Transverse colon (tissue), 4 donors: ENCODE data around the gene SERPINB12. TPM values are rescaled to one million over a fixed set of nuclear protein-coding genes. Genes with fewer than 3 reads are reported as not detected.

ENCODE experiments used
- DNase-seq: peaks from one replicate; pipeline ENCODE4 v3.0.0-alpha.2; 2019
- H3K27ac ChIP-seq, 4 donors: fragments of 200-600 bp; sonication (generic); 2 replicates each; pipeline ENCODE4 v1.5.1; 2016 to 2018; ENCODE audit warnings: inconsistent platforms in 4 of 4
- H3K27me3 ChIP-seq: fragments of 200-600 bp; sonication (generic); 2 replicates; pipeline ENCODE4 v1.5.1; 2017; ENCODE audit warnings: inconsistent platforms
- H3K36me3 ChIP-seq, 4 donors: fragments of 200-600 bp; sonication (generic); 2 replicates each; pipeline ENCODE4 v1.5.1; 2017 to 2019; ENCODE audit warnings: inconsistent platforms in 4 of 4
- H3K4me1 ChIP-seq, 4 donors: fragments of 200-600 bp; sonication (generic); 2 replicates each; pipeline ENCODE4 v1.5.1; 2017 to 2020; ENCODE audit warnings: inconsistent platforms in 4 of 4
- H3K4me3 ChIP-seq, 4 donors: fragments of 200-600 bp; sonication (generic); 1 replicate in 1 of 4; 2 replicates in 3 of 4; pipeline versions ENCODE4 v1.5.1 to v1.6.1; 2017 to 2019; ENCODE audit warnings: inconsistent platforms in 4 of 4
- H3K9me3 ChIP-seq, 2 donors: fragments of 200-600 bp; sonication (generic); 2 replicates each; pipeline ENCODE4 v1.5.1; 2017 to 2019; ENCODE audit warnings: inconsistent platforms in 2 of 2
- CTCF ChIP-seq, 5 experiments: fragments of 200-600 bp in 3 of 5; fragments of 450-650 bp in 2 of 5; sonication (generic) in 3 of 5; IDR thresholded peaks; 1 replicate in 2 of 5; 2 replicates in 3 of 5; pipeline ENCODE4 v1.5.1; 2016 to 2017; ENCODE audit warnings: antibody characterized with exemption in 5 of 5, inconsistent platforms in 3 of 5, mild to moderate bottlenecking in 2 of 5, moderate library complexity in 1 of 5
- EP300 ChIP-seq: sonication (generic); formaldehyde crosslinking; IDR thresholded peaks from one replicate; pipeline ENCODE4 v1.6.1; 2017; ENCODE audit warnings: antibody characterized with exemption, low read depth
- POLR2A ChIP-seq: fragments of 450-650 bp; IDR thresholded peaks from one replicate; pipeline ENCODE4 v1.6.1; 2016; ENCODE audit warnings: antibody characterized with exemption, mild to moderate bottlenecking, moderate library complexity
- POLR2AphosphoS5 ChIP-seq, 3 donors: sonication (generic); formaldehyde crosslinking; IDR thresholded peaks; one replicate each; pipeline ENCODE4 v1.6.1; 2016; ENCODE audit warnings: antibody characterized with exemption in 3 of 3
- WGBS, 2 donors: methylation state at CpG; one replicate each; pipeline ENCODE4 v1.1.5; 2018; ENCODE audit warnings: low coverage in 1 of 2; 5-methylcytosine and 5-hydroxymethylcytosine counted together
- in situ Hi-C, 4 donors: fragments of 200-750 bp; cut with MboI; loops; one replicate each; pipeline versions ENCODE4 v1.15.0 to v1.15.1; 2017; ENCODE audit warnings: low sequenced_read_pairs in 3 of 4, low pct_ligation_motif_present in 1 of 4, low pct_unique_long_range_greater_than_20kb in 1 of 4
- intact Hi-C: fragments of 100-400 bp; cut with DNase I; formaldehyde crosslinking; loops from one replicate; pipeline ENCODE4 v1.15.1; 2023; ENCODE audit warnings: low total_unique reads
- total RNA-seq, 4 donors: library from RNA; depleted of rRNA; stranded (reverse); fragments of >200 nt; gene quantifications; one replicate each; pipeline ENCODE4 v1.1.0, GENCODE V29; 2016

SERPINB12 gene
- total RNA-seq, 4 donors from 2014 or later = not detected

GRCh38 chr18:63606526-63606925 lies 64.4 kb downstream of the SERPINB12 start:
- 71 to 83% methylated on average over 1 to 3 of the region's 3 CpGs for WGBS, 2 donors
- H3K27ac ChIP-seq = no peak overlapping the region
- in situ Hi-C loops (no loop called here), intact Hi-C loops (no loop called here)
- no peaks in the 10 kb centered on the region for H3K9me3 ChIP-seq
- TF ChIP-seq EP300 = no peak
- no peak for TF ChIP-seq POLR2AphosphoS5 (IDR thresholded peaks at IDR 0.05)
- TF ChIP-seq POLR2A = no peak
- no peak for TF ChIP-seq CTCF (IDR thresholded peaks at IDR 0.05)
- no peak for DNase-seq
- no peak overlapping the region for H3K4me3 ChIP-seq
- no peaks in the 10 kb centered on the region for H3K36me3 ChIP-seq
- H3K4me1 ChIP-seq = no peaks in the 10 kb centered on the region
- H3K27me3 ChIP-seq = no peaks in the 10 kb centered on the region

DNA sequence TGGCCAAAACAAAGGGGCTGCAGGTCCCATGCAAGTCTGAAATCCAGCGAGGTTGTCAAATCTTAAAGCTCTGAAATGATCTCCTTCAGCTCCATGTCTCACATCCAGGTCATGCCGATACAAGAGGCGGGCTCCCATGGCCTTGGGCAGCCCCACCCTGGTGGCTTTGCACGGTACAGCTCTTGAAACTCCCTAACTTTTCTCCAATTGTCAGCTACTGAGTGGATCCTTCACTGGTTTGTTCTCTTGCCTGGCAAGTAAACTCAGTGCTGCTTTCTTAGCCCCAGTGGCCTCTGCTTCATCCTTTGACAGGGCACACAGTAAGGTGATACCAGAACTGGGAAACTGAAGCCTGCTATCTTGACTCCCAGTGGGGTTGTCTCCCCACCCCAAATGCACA lies 71.3 kb downstream of the SERPINB12 start:
- WGBS, 2 donors = 79 to 100% methylated on average over 1 to 4 of the region's 4 CpGs
- intact Hi-C loops = no loop called here

GRCh38 chr18:63617049-63617914 lies 75.1 kb downstream of the SERPINB12 start:
- H3K36me3 ChIP-seq = no peaks in the 10 kb centered on the region
- no peak overlapping the region for H3K4me3 ChIP-seq
- DNase-seq = no peak
- H3K27me3 ChIP-seq = no peaks in the 10 kb centered on the region
- peaks cover 0 to 7% of the 10 kb centered on the region in 2 donors for H3K9me3 ChIP-seq
- in situ Hi-C loops (no loop called here), intact Hi-C loops (no loop called here)
- H3K4me1 ChIP-seq = peaks cover 0 to 4% (median 0%) of the 10 kb centered on the region in 4 donors
- TF ChIP-seq POLR2A (no peak), CTCF (IDR thresholded peaks at IDR 0.05) (no peak), POLR2AphosphoS5 (IDR thresholded peaks at IDR 0.05) (peak in 2 of 3 donors; percentile 22 to 47), EP300 (no peak)
- 12 to 17% methylated on average over 3 of the region's 3 CpGs for WGBS, 2 donors
- H3K27ac ChIP-seq = peak overlapping the region in 1 of 4 donors; percentile 5

More for the DNA sequence above, 71.3 kb downstream of the SERPINB12 start:
- Histone ChIP-seq H3K4me1 (peaks cover 0 to 4% (median 0%) of the 10 kb centered on the region in 4 donors), H3K27ac (no peak overlapping the region), H3K27me3 (no peaks in the 10 kb centered on the region), H3K36me3 (no peaks in the 10 kb centered on the region), H3K4me3 (no peak overlapping the region), H3K9me3 (no peaks in the 10 kb centered on the region)
- no peak for TF ChIP-seq POLR2A
- TF ChIP-seq EP300 = no peak
- no peak for TF ChIP-seq POLR2AphosphoS5 (IDR thresholded peaks at IDR 0.05)
- TF ChIP-seq CTCF (IDR thresholded peaks at IDR 0.05) = no peak
- in situ Hi-C loops = no loop called here
- no peak for DNase-seq

DNA sequence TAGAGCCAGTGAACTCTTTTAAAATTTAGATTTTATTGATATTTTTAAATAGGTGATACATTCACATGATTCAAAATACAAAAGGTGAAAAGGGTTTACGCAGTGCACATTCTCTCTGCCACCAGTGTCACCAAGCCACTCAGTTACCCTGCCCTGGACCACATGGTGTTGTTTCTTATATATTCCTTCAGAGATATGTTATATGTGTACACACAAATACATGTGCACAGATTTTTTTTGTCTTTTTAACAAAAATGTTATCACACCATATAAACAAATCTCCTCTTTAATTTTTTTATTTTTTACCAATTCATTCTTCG lies 75.7 kb downstream of the SERPINB12 start:
- peaks cover 0 to 7% of the 10 kb centered on the region in 2 donors for H3K9me3 ChIP-seq
- TF ChIP-seq EP300 = no peak
- TF ChIP-seq POLR2A = no peak
- no peak for TF ChIP-seq POLR2AphosphoS5 (IDR thresholded peaks at IDR 0.05)
- TF ChIP-seq CTCF (IDR thresholded peaks at IDR 0.05) = no peak
- H3K27me3 ChIP-seq = no peaks in the 10 kb centered on the region
- in situ Hi-C loops = no loop called here
- H3K36me3 ChIP-seq = no peaks in the 10 kb centered on the region
- peaks cover 0 to 4% (median 0%) of the 10 kb centered on the region in 4 donors for H3K4me1 ChIP-seq
- H3K4me3 ChIP-seq = no peak overlapping the region
- no peak for DNase-seq
- no peak overlapping the region for H3K27ac ChIP-seq
- intact Hi-C loops = no loop called here
- WGBS, 2 donors = 63 to 72% methylated on average over 2 of the region's 2 CpGs

Other genes with a start within 250 kb of the SERPINB12 start
- 10 to 100 TPM; 14.3 to 34.8 (median 23.5) TPM for gene BCL2, start 222.6 kb upstream of the SERPINB12 start, total RNA-seq
- 10 to 100 TPM; 13.1 to 37.2 (median 28.3) TPM for gene KDSR, start 175.2 kb upstream of the SERPINB12 start, total RNA-seq
- 100 to 1,000 TPM in 1 of 4 donors, 10 to 100 TPM in 3; 40.4 to 122 (median 63.3) TPM for gene VPS4B, start 119.9 kb upstream of the SERPINB12 start, total RNA-seq
- 1 to 10 TPM in 3 of 4 donors, under 1 TPM in 1; 0.79 to 3.6 (median 1.2) TPM for gene SERPINB5, start 65.4 kb upstream of the SERPINB12 start, total RNA-seq
- gene SERPINB13, start 45.0 kb downstream of the SERPINB12 start, total RNA-seq = 1 to 10 TPM in 1 of 4 donors, not detected in 3; 1.4 TPM
- gene SERPINB4, start 101.9 kb downstream of the SERPINB12 start, total RNA-seq = not detected
- gene SERPINB3, start 119.5 kb downstream of the SERPINB12 start, total RNA-seq = not detected
- not detected for gene SERPINB11, start 160.6 kb downstream of the SERPINB12 start, total RNA-seq
- not detected for gene SERPINB7, start 233.0 kb downstream of the SERPINB12 start, total RNA-seq